Fibroblast of skin of back (primary cell): ENCODE data around the gene SHBG.

Experiments used
- DNase-seq: peaks from one replicate; pipeline ENCODE4 v3.0.0-alpha.2; 2013

The SHBG gene

GRCh38 chr17:7647018-7647417 is 17.1 kb downstream of the SHBG start:
- no peak for DNase-seq

- peak; percentile 32 for DNase-seq
Measured at GRCh38 chr17:7650509-7651096, 20.7 kb downstream of the SHBG start, which contains the start of gene ATP1B2. Gene ATP1B2, plus strand, starts transcription at chr17:7650926. Its CDS starts 593 bp downstream, at chr17:7651519.

- DNase-seq = no peak
Measured at GRCh38 chr17:7651097-7651664, 21.2 kb downstream of the SHBG start.

GRCh38 chr17:7651665-7652387 is 21.9 kb downstream of the SHBG start:
- no peak for DNase-seq

- DNase-seq = no peak
Measured at GRCh38 chr17:7652388-7653356, 22.7 kb downstream of the SHBG start.

GRCh38 chr17:7654832-7655540 is 25.1 kb downstream of the SHBG start:
- peak; percentile 41 for DNase-seq

GRCh38 chr17:7655541-7655840 is 25.6 kb downstream of the SHBG start:
- no peak for DNase-seq

- no peak for DNase-seq
Measured at GRCh38 chr17:7656958-7657609, 27.1 kb downstream of the SHBG start.

- DNase-seq = no peak
Measured at GRCh38 chr17:7667656-7668406, 37.9 kb downstream of the SHBG start.

GRCh38 chr17:7668482-7668881 is 38.5 kb downstream of the SHBG start:
- no peak for DNase-seq

GRCh38 chr17:7673239-7673638 is 43.3 kb downstream of the SHBG start:
- no peak for DNase-seq

- DNase-seq = no peak
Measured at GRCh38 chr17:7674934-7675333, 45.0 kb downstream of the SHBG start.

GRCh38 chr17:7676533-7676932 is 46.6 kb downstream of the SHBG start:
- no peak for DNase-seq

GRCh38 chr17:7677388-7678067 is 47.6 kb downstream of the SHBG start:
- DNase-seq = no peak
